ENCODE measurements around the gene TEAD4.

The TEAD4 gene

DNA sequence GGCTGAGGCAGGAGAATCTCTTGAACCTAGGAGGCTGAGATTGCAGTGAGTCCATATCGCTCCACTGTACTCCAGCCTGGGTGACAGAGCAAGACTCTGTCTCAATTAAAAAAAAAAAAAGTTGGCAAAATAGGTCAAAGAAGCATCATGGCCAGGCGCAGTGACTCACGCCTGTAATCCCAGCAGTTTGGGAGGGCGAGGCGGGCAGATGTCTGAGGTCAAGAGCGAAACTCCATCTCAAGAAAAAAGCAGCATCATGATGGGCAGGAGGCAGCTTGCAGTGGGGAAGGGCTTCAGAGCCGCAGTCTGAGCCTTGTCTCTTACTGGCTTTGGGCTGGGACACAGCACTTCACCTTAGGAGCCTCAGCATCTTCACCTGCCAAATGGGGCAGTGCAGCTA is 21.4 kb downstream of the TEAD4 start:
- no peak overlapping the region for H3K4me3 Mint-ChIP-seq
- DNase-seq, result no peak
- peaks cover 18% of the 10 kb centered on the region for H3K36me3 Mint-ChIP-seq (ENCODE audit: low read depth)
- TF ChIP-seq, protein P1, sequence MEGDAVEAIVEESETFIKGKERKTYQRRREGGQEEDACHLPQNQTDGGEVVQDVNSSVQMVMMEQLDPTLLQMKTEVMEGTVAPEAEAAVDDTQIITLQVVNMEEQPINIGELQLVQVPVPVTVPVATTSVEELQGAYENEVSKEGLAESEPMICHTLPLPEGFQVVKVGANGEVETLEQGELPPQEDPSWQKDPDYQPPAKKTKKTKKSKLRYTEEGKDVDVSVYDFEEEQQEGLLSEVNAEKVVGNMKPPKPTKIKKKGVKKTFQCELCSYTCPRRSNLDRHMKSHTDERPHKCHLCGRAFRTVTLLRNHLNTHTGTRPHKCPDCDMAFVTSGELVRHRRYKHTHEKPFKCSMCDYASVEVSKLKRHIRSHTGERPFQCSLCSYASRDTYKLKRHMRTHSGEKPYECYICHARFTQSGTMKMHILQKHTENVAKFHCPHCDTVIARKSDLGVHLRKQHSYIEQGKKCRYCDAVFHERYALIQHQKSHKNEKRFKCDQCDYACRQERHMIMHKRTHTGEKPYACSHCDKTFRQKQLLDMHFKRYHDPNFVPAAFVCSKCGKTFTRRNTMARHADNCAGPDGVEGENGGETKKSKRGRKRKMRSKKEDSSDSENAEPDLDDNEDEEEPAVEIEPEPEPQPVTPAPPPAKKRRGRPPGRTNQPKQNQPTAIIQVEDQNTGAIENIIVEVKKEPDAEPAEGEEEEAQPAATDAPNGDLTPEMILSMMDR (IDR thresholded peaks at IDR 0.05), result no peak
- H3K27ac Mint-ChIP-seq, result no peak overlapping the region
- H3K27me3 Mint-ChIP-seq (ENCODE audit: low read depth, poor library complexity), result peaks cover 3% of the 10 kb centered on the region
- peaks cover 32% of the 10 kb centered on the region for H3K4me1 Mint-ChIP-seq
- H3K9me3 Mint-ChIP-seq, result no peaks in the 10 kb centered on the region

DNA sequence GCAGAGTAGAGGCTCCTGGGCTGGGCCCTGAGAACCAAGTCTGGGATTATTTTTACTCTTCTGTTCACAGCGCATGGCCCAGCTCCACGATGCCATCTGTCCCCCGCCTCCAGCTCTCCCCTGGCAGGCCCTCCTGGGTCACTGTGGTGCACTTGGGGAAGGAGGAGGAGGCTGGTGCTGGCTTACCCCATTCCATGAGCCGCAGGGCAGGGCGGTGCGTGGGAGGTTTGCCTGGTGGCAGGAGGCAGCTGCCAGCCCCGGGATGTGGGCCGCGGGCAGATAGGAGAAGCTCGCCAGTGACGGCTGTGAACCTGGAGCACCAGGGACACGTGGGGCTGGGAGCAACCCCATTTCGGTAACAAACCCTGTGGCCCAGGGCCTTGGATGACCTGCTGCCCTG is 23.2 kb downstream of the TEAD4 start:
- Mint-ChIP-seq H3K9me3 (peaks cover 7% of the 10 kb centered on the region), H3K27ac (no peak overlapping the region), H3K36me3 (ENCODE audit: low read depth) (peaks cover 26% of the 10 kb centered on the region), H3K4me1 (peaks cover 19% of the 10 kb centered on the region), H3K27me3 (ENCODE audit: low read depth, poor library complexity) (peaks cover 3% of the 10 kb centered on the region), H3K4me3 (no peak overlapping the region)
- no peak for DNase-seq
- TF ChIP-seq, protein P1 (IDR thresholded peaks at IDR 0.05), result no peak

DNA sequence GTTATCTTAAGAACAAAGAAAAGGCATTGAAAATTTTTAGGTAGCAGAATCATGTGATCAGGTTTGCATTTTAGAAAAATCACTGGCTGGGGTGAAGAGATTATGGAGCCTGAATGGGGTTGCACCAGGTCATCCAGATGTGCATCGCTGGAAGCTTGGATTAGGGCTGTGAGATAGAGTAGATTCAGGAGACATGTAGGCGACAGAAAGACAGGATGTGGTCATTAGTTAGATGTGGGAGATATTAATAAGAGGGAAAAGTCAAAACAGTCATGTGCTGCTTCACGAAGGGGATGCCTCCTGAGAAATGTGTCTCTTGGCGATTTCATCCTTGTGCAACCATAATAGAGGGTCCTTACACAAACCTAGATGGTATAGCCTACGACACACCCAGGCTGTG is 25.1 kb downstream of the TEAD4 start:
- Mint-ChIP-seq H3K4me3 (no peak overlapping the region), H3K27me3 (ENCODE audit: low read depth, poor library complexity) (peaks cover 3% of the 10 kb centered on the region), H3K9me3 (peaks cover 15% of the 10 kb centered on the region), H3K27ac (no peak overlapping the region), H3K4me1 (peaks cover 4% of the 10 kb centered on the region), H3K36me3 (ENCODE audit: low read depth) (peaks cover 33% of the 10 kb centered on the region)
- TF ChIP-seq, protein P1 (IDR thresholded peaks at IDR 0.05), result no peak
- DNase-seq, result no peak

DNA sequence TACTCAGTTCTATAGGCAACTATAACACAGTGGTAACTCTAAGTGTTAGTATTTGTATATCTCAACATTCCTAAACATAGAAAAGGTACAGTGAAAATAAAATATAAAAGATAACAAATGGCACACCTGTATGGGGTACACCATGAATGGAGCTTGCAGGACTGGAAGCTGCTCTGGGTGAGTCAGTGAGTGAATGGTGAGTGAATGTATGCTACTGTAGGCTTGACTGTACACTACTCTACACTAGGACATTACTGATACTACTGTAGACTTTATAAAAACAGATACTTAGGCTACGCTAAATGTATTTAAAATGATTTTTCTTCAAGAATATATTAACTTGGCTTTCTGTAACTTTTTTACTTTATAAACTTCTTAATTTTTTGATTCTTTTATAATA is 25.5 kb downstream of the TEAD4 start:
- Mint-ChIP-seq H3K27ac (no peak overlapping the region), H3K27me3 (ENCODE audit: low read depth, poor library complexity) (peaks cover 3% of the 10 kb centered on the region), H3K9me3 (peaks cover 20% of the 10 kb centered on the region), H3K4me1 (peaks cover 1% of the 10 kb centered on the region), H3K36me3 (ENCODE audit: low read depth) (peaks cover 33% of the 10 kb centered on the region), H3K4me3 (no peak overlapping the region)
- TF ChIP-seq, protein P1 (IDR thresholded peaks at IDR 0.05), result no peak
- DNase-seq, result no peak

DNA sequence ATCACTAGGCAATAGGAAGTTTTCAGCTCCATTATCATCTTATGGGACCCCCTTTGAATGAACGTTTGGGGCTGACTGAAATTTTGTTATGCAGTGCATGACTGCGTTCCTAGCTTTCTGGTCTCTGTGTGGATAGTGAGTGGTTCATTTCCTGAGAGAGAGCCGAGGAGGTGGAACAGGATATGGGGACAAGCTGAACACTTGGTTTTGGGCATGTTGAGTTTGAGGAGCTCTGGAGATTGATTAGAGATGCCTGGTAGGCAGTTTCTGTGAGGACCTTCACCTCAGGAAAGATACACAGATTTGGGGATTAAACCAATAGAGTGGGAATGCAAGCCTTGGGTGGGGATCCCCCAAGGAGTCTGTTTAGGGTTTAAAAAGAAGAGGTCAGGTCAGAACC is 27.7 kb downstream of the TEAD4 start:
- H3K27ac Mint-ChIP-seq, result no peak overlapping the region
- H3K36me3 Mint-ChIP-seq (ENCODE audit: low read depth), result peaks cover 36% of the 10 kb centered on the region
- no peak for DNase-seq
- peaks cover 6% of the 10 kb centered on the region for H3K4me1 Mint-ChIP-seq
- TF ChIP-seq, protein P1 (IDR thresholded peaks at IDR 0.05), result no peak
- H3K27me3 Mint-ChIP-seq (ENCODE audit: low read depth, poor library complexity), result peaks cover 3% of the 10 kb centered on the region
- peaks cover 24% of the 10 kb centered on the region for H3K9me3 Mint-ChIP-seq
- no peak overlapping the region for H3K4me3 Mint-ChIP-seq

DNA sequence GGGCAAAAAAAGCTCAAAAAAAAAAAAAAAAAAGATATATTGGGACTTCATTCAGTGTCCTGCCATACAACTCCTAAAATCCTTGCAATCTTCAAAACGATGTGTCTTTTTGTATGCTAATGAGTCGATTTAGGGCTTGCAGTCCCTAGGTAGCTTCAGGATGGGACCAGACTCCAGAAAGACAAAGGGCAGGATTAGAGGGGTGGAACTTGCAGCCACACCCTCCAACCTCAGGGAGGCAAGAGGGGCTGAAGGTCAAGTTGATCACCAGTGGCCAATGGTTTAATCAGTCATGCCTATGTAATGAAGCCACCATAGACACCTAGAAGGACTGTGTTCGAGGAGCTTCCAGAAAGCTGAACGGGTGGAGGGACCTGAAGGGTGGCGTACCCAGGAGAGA is 29.3 kb downstream of the TEAD4 start:
- no peak overlapping the region for H3K4me3 Mint-ChIP-seq
- peaks cover 24% of the 10 kb centered on the region for H3K9me3 Mint-ChIP-seq
- no peak for DNase-seq
- peaks cover 36% of the 10 kb centered on the region for H3K36me3 Mint-ChIP-seq (ENCODE audit: low read depth)
- peaks cover 13% of the 10 kb centered on the region for H3K4me1 Mint-ChIP-seq
- TF ChIP-seq, protein P1 (IDR thresholded peaks at IDR 0.05), result no peak
- H3K27ac Mint-ChIP-seq, result no peak overlapping the region
- no peaks in the 10 kb centered on the region for H3K27me3 Mint-ChIP-seq (ENCODE audit: low read depth, poor library complexity)

All from nephron progenitor cell (in vitro differentiated cells).